Measurements from ENCODE around the gene MSLN. TPM values are rescaled to one million over a fixed set of nuclear protein-coding genes. Genes with fewer than 3 reads are reported as not detected.
"Not testable (repeated sequence)": the region's sequence is repeated elsewhere in the genome, so short reads cannot be mapped to it uniquely, and the experiment has no call there.

Gene MSLN
- not detected for total RNA-seq

GRCh38 chr16:760545-761343 is at the start of gene MSLN:
Gene MSLN, plus strand, starts transcription at chr16:760734. Its CDS starts 1,947 bp downstream, at chr16:762681.
- Mint-ChIP-seq H3K9me3 (peaks cover 7% of the 10 kb centered on the region), H3K4me1 (ENCODE audit: low read depth) (no peaks in the 10 kb centered on the region), H3K27me3 (peaks cover 10% of the 10 kb centered on the region), H3K4me3 (no peak within 1 kb of the TSS), H3K36me3 (no peaks in the 10 kb centered on the region), H3K27ac (no peak within 1 kb of the TSS)
- POLR2A ChIA-PET: no interaction called here
- CTCF ChIA-PET: interaction anchor here (0.6 kb wide), 1 partner anchor 13 kb away, joined by 3 read pairs; no protein-coding TSS in a partner anchor
- intact Hi-C loops (cut with micrococcal nuclease): no loop called here
- DNase-seq: no peak

DNA sequence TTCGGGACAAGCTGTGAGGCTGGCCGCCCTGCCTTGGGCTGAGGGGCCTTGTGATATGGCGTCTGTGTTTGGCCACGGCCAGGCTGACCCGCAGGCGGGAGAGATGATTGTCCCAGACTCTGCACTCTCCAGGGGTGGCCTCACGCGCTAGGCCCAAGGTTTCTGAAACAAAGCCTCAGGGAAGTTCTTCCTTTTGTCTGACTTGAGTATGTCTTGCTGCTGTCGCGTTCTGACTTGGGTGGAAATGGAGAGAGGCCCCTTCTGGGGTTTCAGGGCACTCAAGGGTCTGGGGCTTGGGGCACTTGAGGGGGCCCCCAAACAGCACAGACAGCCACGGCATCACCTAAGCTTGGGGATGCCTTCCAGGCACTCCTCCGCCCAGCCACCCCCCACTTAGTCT is 49.5 kb upstream of the MSLN start:
- ChIA-PET POLR2A (no interaction called here), CTCF (interaction anchor here (2.1 kb wide), 1 partner anchor 74 kb away, joined by 15 read pairs; no protein-coding TSS in a partner anchor)
- no peak overlapping the region for H3K27ac Mint-ChIP-seq
- no peaks in the 10 kb centered on the region for H3K36me3 Mint-ChIP-seq
- no peaks in the 10 kb centered on the region for H3K9me3 Mint-ChIP-seq
- peaks cover 2% of the 10 kb centered on the region for H3K4me1 Mint-ChIP-seq (ENCODE audit: low read depth)
- H3K27me3 Mint-ChIP-seq: peaks cover 41% of the 10 kb centered on the region
- DNase-seq: no peak
- intact Hi-C loops (cut with micrococcal nuclease): loop anchor here (1.0 kb wide), 1 partner anchor 74 kb away; no protein-coding TSS in a partner anchor
- no peak overlapping the region for H3K4me3 Mint-ChIP-seq

GRCh38 chr16:711548-712320 is 48.8 kb upstream of the MSLN start:
- peak; percentile 85 for DNase-seq
- POLR2A ChIA-PET: interaction anchor here (1.2 to 1.6 kb wide), 2 partner anchors 10 to 74 kb away, joined by 3 to 5 read pairs; partner anchors contain the start of gene ANTKMT
- Mint-ChIP-seq H3K9me3 (no peaks in the 10 kb centered on the region), H3K4me1 (ENCODE audit: low read depth) (peaks cover 5% of the 10 kb centered on the region), H3K27me3 (peaks cover 39% of the 10 kb centered on the region), H3K27ac (no peak overlapping the region), H3K4me3 (no peak overlapping the region), H3K36me3 (no peaks in the 10 kb centered on the region)
- CTCF ChIA-PET: interaction anchor here (0.7 to 5.2 kb wide), 22 partner anchors 8 to 391 kb away, joined by 3 to 120 read pairs (median 4); partner anchors contain the start of genes ANTKMT, CCDC78, CHTF18 and CIAO3
- intact Hi-C loops (cut with micrococcal nuclease): loop anchor here (1.0 kb wide), 1 partner anchor 74 kb away; no protein-coding TSS in a partner anchor

DNA sequence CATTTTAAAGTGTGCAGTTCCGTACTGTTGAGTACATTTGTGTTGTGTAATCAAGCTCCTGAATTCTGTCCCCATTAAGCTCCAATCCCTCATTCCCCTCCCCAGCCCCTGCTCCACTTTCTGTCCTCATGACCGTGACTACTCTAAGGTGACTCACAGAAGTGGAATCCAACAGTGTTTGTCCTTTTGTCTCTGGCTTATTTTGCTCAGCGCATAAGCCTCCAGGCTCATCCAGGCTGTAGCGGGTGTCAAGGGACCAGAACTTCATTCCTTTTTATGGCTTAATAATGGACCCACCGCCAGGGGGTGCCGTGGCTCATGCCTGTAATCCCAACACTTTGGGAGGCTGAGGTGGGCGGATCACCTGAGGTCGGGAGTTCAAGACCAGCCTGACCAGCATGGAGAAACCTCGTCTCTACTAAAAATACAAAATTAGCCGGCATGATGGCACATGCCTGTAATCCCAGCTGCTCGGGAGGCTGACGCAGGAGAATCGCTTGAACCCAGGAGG is 47.7 kb upstream of the MSLN start:
- H3K4me3 Mint-ChIP-seq; H3K27ac Mint-ChIP-seq; H3K36me3 Mint-ChIP-seq; H3K4me1 Mint-ChIP-seq (ENCODE audit: low read depth); H3K9me3 Mint-ChIP-seq; intact Hi-C loops (cut with micrococcal nuclease): not testable (repeated sequence)
- CTCF ChIA-PET: interaction anchor here (0.7 to 5.2 kb wide), 21 partner anchors 7 to 390 kb away, joined by 3 to 120 read pairs (median 4); partner anchors contain the start of genes ANTKMT, CCDC78, CHTF18 and CIAO3
- DNase-seq: peak; percentile 78
- POLR2A ChIA-PET: interaction anchor here (1.2 to 1.6 kb wide), 2 partner anchors 8 to 73 kb away, joined by 3 to 5 read pairs; partner anchors contain the start of gene ANTKMT
- H3K27me3 Mint-ChIP-seq: peaks cover 32% of the 10 kb centered on the region

DNA sequence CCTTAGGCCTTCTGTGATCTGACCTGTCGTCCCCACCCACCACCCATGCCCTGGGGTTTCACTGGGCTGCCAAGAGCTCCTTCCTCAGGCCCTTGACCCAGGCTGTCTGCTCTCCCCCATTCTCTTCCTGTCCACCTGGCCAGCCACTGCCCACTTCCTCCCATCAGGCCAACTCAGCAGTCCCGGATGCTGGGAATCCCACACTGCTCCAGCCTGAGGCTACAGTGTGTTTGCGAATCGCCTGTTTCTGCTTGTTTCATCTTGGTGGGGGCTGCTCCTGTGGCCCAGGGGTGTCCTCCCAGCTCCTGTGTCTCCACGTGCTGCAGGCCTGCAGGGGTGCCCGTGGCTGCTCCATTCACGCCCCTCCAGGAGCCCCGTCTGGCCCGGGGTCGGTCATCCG is 46.5 kb upstream of the MSLN start:
- ChIA-PET CTCF (interaction anchor here (1.3 to 5.2 kb wide), 6 partner anchors 10 to 72 kb away, joined by 4 to 120 read pairs (median 12); partner anchors contain the start of genes CHTF18, CIAO3 and RPUSD1), POLR2A (no interaction called here)
- Mint-ChIP-seq H3K27ac (no peak overlapping the region), H3K4me3 (no peak overlapping the region), H3K36me3 (no peaks in the 10 kb centered on the region), H3K27me3 (peaks cover 21% of the 10 kb centered on the region), H3K9me3 (no peaks in the 10 kb centered on the region), H3K4me1 (ENCODE audit: low read depth) (peaks cover 8% of the 10 kb centered on the region)
- DNase-seq: no peak
- intact Hi-C loops (cut with micrococcal nuclease): no loop called here

DNA sequence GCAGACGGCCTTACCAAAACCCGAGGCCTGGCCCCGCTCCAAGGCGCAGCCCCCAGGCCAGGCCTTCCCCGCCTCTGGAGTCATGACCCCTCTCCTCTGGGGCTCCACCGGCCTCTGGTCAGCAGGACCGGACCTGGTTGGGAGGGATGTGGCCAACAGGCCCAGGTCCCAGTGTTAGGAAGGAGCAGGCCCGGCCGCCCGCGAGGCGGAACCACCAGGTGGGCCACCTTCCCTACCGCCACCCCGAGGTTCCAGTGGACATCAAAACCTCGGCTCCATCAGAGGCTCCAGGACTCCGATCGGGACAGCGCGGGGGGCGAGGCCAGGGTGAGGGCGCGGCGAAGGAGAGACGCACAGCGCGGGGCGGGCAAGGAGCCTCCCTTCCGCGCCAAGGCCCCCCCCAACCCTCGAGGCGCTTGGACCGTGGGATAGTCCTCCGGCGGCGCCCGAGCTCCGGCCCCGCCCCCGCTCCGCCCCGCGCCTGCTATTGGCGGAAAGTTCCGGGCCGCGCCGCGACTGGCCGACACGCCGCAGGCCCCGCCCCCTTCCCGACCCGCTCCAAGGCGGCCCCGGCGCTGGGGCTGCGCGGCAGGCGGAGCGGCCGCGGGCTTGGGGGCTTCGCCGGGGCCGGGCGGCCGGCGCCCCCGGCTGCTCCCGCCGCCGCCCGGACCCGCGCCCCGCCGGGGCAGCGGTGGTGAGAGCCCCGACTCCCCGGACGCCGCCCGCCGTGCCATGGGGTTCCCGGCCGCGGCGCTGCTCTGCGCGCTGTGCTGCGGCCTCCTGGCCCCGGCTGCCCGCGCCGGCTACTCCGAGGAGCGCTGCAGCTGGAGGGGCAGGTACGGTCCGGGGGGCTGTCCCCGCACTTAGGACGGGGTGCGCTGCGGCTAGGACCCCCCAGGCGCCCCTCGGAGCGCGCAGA is 45.7 kb upstream of the MSLN start, which contains the start of gene METRN:
Gene METRN, plus strand, starts transcription at position 561 of the 919 bp plus-strand sequence. Its CDS starts 172 bp downstream, at position 733.
- Mint-ChIP-seq H3K36me3 (no peaks in the 10 kb centered on the region), H3K27me3 (peaks cover 14% of the 10 kb centered on the region), H3K27ac (no peak within 1 kb of the TSS), H3K4me1 (ENCODE audit: low read depth) (peaks cover 14% of the 10 kb centered on the region), H3K4me3 (peak within 1 kb of the TSS; percentile 57), H3K9me3 (no peaks in the 10 kb centered on the region)
- intact Hi-C loops (cut with micrococcal nuclease): no loop called here
- ChIA-PET CTCF (interaction anchor here (0.7 to 5.2 kb wide), 8 partner anchors 10 to 340 kb away, joined by 3 to 120 read pairs (median 10); partner anchors contain the start of genes CHTF18, CIAO3, HAGHL and RPUSD1), POLR2A (interaction anchor here (0.6 to 1.5 kb wide), 4 partner anchors 11 to 40 kb away, joined by 3 to 9 read pairs (median 6); partner anchors contain the start of genes CCDC78 and HAGHL)
- DNase-seq: peak; percentile 91

- no peaks in the 10 kb centered on the region for H3K9me3 Mint-ChIP-seq
- no peaks in the 10 kb centered on the region for H3K36me3 Mint-ChIP-seq
- ChIA-PET CTCF (interaction anchor here (0.8 to 5.2 kb wide), 10 partner anchors 9 to 71 kb away, joined by 3 to 120 read pairs (median 6); partner anchors contain the start of genes CHTF18, CIAO3, HAGHL and RPUSD1), POLR2A (interaction anchor here (0.6 to 1.5 kb wide), 5 partner anchors 11 to 41 kb away, joined by 3 to 9 read pairs (median 6); partner anchors contain the start of genes CCDC78 and HAGHL)
- peaks cover 10% of the 10 kb centered on the region for H3K27me3 Mint-ChIP-seq
- intact Hi-C loops (cut with micrococcal nuclease): loop anchor here (1.0 kb wide), 1 partner anchor 25 kb away; the partner anchor contains the start of gene CIAO3
- no peak overlapping the region for H3K27ac Mint-ChIP-seq
- no peak for DNase-seq
- H3K4me1 Mint-ChIP-seq (ENCODE audit: low read depth): peaks cover 19% of the 10 kb centered on the region
- peak overlapping the region; percentile 57 for H3K4me3 Mint-ChIP-seq
Observed at GRCh38 chr16:715477-716199, 44.9 kb upstream of the MSLN start.

DNA sequence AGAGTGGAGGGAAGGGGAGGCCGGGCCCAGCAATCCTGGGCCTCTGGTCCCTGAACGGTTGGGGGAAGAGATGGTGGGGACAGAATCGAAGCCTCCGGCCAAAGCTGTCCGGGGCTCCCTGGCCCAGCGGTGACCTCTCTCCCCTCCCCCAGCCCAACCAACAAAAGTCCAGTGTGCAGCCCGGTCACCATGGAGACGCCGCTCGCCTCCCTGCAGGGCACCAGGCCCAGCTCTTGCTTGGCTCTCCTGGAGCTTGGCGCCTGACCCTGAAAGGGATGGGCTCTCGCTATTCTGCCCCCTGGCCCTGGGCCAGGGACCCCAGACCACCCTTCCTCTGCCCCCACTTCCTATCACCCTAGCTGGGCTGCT is 44.4 kb upstream of the MSLN start:
- Mint-ChIP-seq H3K4me3 (peak overlapping the region; percentile 37), H3K9me3 (no peaks in the 10 kb centered on the region), H3K36me3 (no peaks in the 10 kb centered on the region), H3K27me3 (peaks cover 9% of the 10 kb centered on the region), H3K4me1 (ENCODE audit: low read depth) (peaks cover 19% of the 10 kb centered on the region), H3K27ac (no peak overlapping the region)
- DNase-seq: no peak
- ChIA-PET CTCF (interaction anchor here (0.8 to 5.2 kb wide), 9 partner anchors 9 to 70 kb away, joined by 3 to 120 read pairs (median 9); partner anchors contain the start of genes CHTF18, CIAO3, HAGHL and RPUSD1), POLR2A (interaction anchor here (1.2 to 1.5 kb wide), 4 partner anchors 10 to 21 kb away, joined by 3 to 9 read pairs (median 6); partner anchors contain the start of genes CCDC78 and HAGHL)
- intact Hi-C loops (cut with micrococcal nuclease): loop anchor here (1.0 kb wide), 1 partner anchor 24 kb away; the partner anchor contains the start of gene CIAO3

- intact Hi-C loops (cut with micrococcal nuclease): loop anchor here (1.0 kb wide), 1 partner anchor 23 kb away; the partner anchor contains the start of gene CIAO3
- Mint-ChIP-seq H3K27ac (no peak overlapping the region), H3K4me3 (peak overlapping the region; percentile 37), H3K36me3 (no peaks in the 10 kb centered on the region), H3K27me3 (peaks cover 7% of the 10 kb centered on the region), H3K4me1 (ENCODE audit: low read depth) (peaks cover 19% of the 10 kb centered on the region), H3K9me3 (no peaks in the 10 kb centered on the region)
- no peak for DNase-seq
- ChIA-PET POLR2A (interaction anchor here (1.4 to 1.5 kb wide), 2 partner anchors 9 to 13 kb away, joined by 3 to 9 read pairs; partner anchors contain the start of genes CCDC78 and HAGHL), CTCF (interaction anchor here (0.9 to 5.2 kb wide), 6 partner anchors 11 to 70 kb away, joined by 3 to 120 read pairs (median 6); partner anchors contain the start of genes CHTF18, CIAO3, HAGHL and RPUSD1)
Observed at GRCh38 chr16:716768-717325, 43.7 kb upstream of the MSLN start.

Data from activated CD4-positive, alpha-beta memory T cell treated with anti-CD3 and anti-CD28 coated beads for 36 hours (primary cell).